Thyroid gland (tissue), 4 donors: ENCODE measurements around the gene GLIS1.

ENCODE experiments used
- CTCF ChIP-seq, 6 experiments: fragments of 200-600 bp in 3 of 6; fragments of 450-650 bp in 3 of 6; sonication (generic) in 3 of 6; IDR thresholded peaks; one replicate each; pipeline ENCODE4 v1.5.1; 2016 to 2019; ENCODE audit warnings: antibody characterized with exemption in 6 of 6, mild to moderate bottlenecking in 2 of 6, inconsistent platforms in 1 of 6, moderate library complexity in 1 of 6
- POLR2A ChIP-seq, 2 donors: fragments of 450-650 bp; IDR thresholded peaks; one replicate each; pipeline ENCODE4 v1.6.1; 2017; ENCODE audit warnings: antibody characterized with exemption in 2 of 2, mild to moderate bottlenecking in 2 of 2, moderate library complexity in 1 of 2

GRCh38 chr1:53755874-53756273 lies 16.9 kb upstream of the GLIS1 start:
- TF ChIP-seq CTCF (IDR thresholded peaks at IDR 0.05) (no peak), POLR2A (IDR thresholded peaks at IDR 0.05) (no peak)
